Coronary artery (tissue), 2 donors: ENCODE data around the gene SLC47A2.
A peak's percentile ranks its signal among the peaks of the same experiment; 100 is the strongest.

Source experiments
- DNase-seq: peaks from one replicate; pipeline ENCODE4 v3.0.0-alpha.2; 2017; ENCODE audit warnings: low spot score
- H3K27ac ChIP-seq, 2 donors: fragments of 200-600 bp; sonication (generic); one replicate each; pipeline ENCODE4 v1.5.1; 2016 to 2019
- H3K4me3 ChIP-seq: fragments of 200-600 bp; sonication (generic); 2 replicates; pipeline ENCODE4 v1.5.1; 2016; ENCODE audit warnings: mild to moderate bottlenecking, moderate library complexity
- TF ChIP-seq, protein P1 (sequence below): fragments of 200-600 bp; sonication (generic); IDR thresholded peaks from one replicate; pipeline ENCODE4 v1.5.1; 2019; ENCODE audit warnings: antibody characterized with exemption

Gene SLC47A2

DNA sequence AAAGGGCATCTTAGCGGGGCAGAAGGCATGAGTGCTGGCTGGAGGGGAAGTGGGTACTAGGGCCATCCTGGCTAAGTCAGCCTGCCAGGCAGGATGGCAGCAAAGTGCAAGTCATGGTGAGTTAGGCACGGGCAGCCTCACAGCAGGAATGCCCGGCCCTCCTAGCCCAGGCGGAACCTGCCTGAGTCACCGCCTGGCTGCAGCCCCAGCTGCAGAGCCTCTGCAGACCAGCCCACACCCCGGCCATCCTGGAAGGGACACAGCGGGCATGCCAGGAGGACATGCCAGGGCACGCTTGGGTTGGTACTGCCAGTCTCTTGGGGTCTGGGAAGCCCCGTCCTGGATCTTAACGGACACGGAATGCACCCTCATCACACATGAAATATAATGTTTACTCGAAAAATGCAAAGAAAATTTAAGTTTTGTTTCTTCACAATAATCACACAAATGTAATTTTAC, 36.7 kb upstream of the SLC47A2 start:
- DNase-seq, result peak; percentile 93
- Histone ChIP-seq H3K4me3 (no peak overlapping the region), H3K27ac (peak overlapping the region; percentile 89 to 92)
- TF ChIP-seq, protein P1, sequence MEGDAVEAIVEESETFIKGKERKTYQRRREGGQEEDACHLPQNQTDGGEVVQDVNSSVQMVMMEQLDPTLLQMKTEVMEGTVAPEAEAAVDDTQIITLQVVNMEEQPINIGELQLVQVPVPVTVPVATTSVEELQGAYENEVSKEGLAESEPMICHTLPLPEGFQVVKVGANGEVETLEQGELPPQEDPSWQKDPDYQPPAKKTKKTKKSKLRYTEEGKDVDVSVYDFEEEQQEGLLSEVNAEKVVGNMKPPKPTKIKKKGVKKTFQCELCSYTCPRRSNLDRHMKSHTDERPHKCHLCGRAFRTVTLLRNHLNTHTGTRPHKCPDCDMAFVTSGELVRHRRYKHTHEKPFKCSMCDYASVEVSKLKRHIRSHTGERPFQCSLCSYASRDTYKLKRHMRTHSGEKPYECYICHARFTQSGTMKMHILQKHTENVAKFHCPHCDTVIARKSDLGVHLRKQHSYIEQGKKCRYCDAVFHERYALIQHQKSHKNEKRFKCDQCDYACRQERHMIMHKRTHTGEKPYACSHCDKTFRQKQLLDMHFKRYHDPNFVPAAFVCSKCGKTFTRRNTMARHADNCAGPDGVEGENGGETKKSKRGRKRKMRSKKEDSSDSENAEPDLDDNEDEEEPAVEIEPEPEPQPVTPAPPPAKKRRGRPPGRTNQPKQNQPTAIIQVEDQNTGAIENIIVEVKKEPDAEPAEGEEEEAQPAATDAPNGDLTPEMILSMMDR, result no peak

DNA sequence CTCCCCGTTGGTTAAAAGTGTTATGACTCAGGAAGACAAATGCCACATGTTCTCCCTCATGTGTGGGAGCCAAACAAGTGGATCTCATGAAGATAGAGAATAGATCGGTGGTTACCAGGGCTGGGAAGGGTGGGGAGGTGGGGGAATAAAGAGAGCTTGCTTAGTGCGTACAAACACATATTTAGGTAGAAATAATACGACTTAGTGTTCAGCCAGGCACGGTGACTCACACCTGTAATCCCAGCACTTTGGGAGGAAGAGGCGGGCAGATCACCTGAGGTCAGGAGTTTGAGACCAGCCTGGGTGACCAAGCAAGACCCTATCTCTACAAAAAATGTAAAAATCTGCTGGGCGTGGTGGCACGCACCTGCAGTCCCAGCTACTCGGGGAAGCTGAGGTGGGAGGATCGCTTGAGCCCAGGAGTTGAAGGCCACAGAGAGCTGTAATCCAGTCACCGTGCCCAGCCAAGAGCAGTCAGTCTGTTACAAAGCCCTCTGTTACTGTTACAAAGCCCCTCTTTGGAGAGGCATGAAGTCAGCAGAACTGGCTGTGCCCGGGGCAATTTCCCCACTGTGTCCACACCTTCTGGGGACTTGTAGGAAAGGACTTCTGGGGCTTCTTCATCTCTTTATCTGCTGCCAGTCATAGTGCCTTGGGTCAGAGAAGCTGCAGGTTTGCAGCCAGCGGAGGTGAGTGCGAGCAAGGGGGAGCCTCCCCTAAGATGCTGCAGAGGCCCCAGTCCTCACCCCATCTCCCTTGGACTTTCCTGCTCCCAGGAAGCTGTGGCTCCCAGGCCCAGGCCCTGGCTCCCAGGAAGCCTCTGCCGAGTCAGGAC, 36.0 kb upstream of the SLC47A2 start:
- Histone ChIP-seq H3K4me3 (no peak overlapping the region), H3K27ac (peak overlapping the region; percentile 89 to 92)
- DNase-seq, result no peak
- TF ChIP-seq, protein P1, result no peak

DNA sequence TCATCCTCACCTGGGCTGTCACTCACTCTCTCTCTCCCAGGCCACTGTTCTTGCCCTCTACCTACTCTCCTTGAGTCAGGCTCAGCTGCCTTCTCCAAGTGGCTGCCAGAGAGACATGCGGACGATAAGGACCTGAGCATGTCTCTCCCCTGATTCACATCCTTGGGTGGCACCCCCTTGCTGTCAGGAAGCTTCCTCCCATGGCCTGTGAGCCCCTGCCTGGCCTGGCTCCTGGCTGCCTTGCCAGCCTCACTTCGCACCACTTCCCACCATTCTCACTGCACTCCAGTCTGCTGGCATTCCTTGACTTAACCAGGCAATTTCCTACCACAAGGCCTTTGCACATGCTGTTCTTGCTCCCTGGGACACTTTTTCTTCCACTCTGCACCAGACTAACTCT, 34.5 kb upstream of the SLC47A2 start:
- TF ChIP-seq, protein P1, result no peak
- Histone ChIP-seq H3K27ac (no peak overlapping the region), H3K4me3 (no peak overlapping the region)
- DNase-seq, result no peak

DNA sequence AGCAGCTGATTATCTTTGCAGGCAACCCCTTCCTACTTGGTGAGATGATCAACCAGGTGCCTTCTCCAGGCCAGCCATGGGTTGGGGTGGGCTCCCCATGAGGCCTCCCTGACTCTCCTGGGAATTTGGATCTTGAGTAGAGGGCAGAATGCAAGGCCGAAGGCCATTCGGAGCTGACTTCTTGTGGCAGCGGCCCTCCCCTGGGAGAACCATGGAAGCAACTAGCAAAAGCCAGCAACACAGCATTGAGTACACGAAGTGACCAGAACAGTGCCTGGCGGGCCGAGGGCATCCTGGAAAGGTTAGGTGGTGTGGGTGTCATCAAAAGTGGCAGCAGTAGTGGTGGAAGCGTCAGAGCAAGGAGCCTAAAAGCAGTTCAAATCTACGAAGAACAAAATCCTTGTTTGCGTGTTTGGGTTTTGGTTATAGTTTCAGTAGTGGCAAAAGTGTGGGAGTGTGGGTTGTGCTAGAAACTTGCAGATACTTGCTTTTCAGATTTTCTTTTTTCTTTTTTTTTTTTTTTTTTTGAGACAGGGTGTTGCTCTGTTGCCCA, 33.7 kb upstream of the SLC47A2 start:
- TF ChIP-seq, protein P1, result no peak
- DNase-seq, result no peak
- no peak overlapping the region for H3K27ac ChIP-seq
- no peak overlapping the region for H3K4me3 ChIP-seq

DNA sequence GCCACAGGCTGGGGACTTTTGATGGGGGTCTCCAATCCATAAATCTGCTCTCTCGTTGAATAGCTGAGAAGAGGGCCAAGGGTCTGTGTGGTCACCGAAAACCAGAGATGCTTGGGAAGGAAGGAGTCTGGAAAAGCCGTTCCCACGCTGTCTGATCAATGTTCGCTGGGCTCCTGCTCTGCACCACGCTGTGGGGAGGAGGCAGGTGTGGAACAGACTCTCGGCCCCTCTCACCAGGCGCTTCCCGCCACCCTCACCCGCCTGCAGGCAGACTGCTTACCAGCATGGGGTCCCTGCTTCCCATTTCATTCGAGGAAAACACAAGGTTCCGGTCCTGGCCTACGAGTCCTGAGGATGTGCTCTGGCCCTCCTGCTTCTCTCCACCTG, 32.4 kb upstream of the SLC47A2 start:
- Histone ChIP-seq H3K4me3 (no peak overlapping the region), H3K27ac (no peak overlapping the region)
- DNase-seq, result no peak
- TF ChIP-seq, protein P1, result no peak

DNA sequence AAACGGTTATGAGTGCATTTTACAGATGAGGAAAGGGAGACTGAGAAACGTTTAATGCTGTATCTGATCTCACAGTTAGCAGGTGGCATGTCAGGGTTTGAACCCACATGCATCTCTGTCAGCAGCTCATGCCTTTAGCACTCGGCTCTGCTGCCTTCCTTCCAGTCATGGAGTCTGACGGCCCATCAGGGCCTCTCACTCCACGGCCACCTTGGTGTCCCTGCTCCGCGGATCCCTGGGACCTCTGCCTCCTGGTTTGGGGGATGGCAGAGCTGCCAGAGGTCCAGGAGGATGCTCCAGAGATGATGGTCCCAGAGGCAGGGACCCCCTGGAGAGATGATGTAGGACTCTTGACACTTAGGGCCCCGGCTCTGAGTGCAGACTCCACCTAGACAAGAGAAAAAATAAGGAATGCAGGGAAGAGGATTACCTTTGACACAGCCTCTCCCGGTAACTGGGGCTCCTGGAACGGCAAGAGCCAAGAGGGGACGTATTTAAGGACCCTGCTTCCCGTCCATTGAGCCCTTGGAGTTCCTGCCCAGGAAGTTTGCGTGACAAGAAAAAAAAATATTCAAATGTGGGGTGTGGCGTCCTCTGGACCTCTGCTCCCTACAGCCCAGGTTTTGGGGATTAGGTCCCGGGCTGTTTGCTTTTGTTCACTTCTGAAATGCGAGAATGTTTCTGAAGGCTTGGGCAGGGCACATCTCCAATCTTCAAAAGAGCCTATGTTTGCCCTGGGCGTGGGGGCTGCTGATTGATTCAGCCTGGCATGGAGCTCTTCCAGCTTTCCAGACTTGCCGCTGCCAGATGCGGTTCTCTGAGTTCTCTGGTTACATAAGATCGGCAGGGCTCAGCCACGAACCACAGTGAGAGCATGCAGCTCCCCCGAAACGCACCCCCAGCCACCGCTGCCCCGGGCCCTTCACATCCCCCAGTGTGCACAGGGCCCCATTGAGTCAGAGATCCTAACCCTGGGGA, 31.7 kb upstream of the SLC47A2 start, which contains the start of gene ALDH3A1:
Gene ALDH3A1 (minus strand): TSS at position 470 of the 978 bp plus-strand sequence. CDS start 3,169 bp downstream, outside the sequence.
- TF ChIP-seq, protein P1, result no peak
- H3K27ac ChIP-seq, result no peak within 1 kb of the TSS
- no peak for DNase-seq
- H3K4me3 ChIP-seq, result no peak within 1 kb of the TSS
